ENCODE measurements around the gene NR2E3.
A peak's percentile ranks its signal among the peaks of the same experiment; 100 is the strongest.

DNA sequence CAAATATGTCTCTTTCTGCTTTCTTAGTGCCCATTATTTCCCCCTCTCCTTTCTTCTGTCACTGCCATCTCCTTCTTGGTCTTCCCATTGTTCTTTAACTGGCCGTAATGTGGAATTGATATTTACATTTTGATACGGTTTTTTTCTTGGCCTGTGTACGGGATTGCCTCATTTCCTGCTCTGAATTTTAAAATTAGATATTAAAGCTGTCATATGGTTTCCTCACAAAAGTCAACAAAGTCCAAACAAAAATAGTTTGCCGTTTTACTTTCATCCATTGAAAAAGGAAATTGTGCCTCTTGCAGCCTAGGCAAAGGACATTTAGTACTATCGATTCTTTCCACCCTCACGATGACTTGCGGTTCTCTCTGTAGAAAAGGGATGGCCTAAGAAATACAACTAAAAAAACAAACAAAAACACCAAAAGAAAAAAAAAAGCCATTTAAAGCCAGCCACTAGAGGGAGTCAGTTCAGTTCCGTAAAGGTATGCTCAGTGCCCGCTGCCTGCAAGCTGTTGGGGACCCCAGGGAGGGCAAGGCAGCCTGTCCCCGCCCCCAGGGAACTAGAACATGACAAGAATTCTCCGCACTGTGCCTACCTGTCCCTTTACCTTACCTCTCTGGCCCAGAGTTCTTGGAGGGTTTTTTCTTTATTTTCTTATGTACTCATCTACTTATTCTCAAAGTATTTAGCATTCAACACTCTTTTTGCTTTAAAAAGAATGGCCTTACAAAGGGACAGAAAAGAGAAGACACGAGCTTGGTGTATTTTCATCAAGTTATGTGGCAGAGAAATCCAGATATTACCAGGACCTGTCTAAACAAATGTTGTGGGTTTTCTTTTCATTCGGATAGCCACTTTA lies 30.0 kb upstream of the NR2E3 start:
- TF ChIP-seq, protein P1, sequence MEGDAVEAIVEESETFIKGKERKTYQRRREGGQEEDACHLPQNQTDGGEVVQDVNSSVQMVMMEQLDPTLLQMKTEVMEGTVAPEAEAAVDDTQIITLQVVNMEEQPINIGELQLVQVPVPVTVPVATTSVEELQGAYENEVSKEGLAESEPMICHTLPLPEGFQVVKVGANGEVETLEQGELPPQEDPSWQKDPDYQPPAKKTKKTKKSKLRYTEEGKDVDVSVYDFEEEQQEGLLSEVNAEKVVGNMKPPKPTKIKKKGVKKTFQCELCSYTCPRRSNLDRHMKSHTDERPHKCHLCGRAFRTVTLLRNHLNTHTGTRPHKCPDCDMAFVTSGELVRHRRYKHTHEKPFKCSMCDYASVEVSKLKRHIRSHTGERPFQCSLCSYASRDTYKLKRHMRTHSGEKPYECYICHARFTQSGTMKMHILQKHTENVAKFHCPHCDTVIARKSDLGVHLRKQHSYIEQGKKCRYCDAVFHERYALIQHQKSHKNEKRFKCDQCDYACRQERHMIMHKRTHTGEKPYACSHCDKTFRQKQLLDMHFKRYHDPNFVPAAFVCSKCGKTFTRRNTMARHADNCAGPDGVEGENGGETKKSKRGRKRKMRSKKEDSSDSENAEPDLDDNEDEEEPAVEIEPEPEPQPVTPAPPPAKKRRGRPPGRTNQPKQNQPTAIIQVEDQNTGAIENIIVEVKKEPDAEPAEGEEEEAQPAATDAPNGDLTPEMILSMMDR (conservative IDR thresholded peaks at IDR 0.05 in 1 of 2, IDR thresholded peaks at IDR 0.05 in 1 of 2; ENCODE audit: extremely low read depth in 1 of 2, insufficient read depth in 1 of 2, low read depth in 1 of 2, low read length in 2 of 2) = peak; percentile 73 to 77
- TF ChIP-seq EZH2 (IDR thresholded peaks at IDR 0.05; ENCODE audit: borderline replicate concordance, low read length) = no peak

Data from mammary epithelial cell (primary cell).